Progenitor cell of endocrine pancreas (in vitro differentiated cells): ENCODE measurements around the gene EVA1C. TPM values are rescaled to one million over a fixed set of nuclear protein-coding genes. Genes with fewer than 3 reads are reported as not detected.

Experiments
- DNase-seq: peaks from one replicate; pipeline ENCODE4 v3.0.0; 2021; ENCODE audit warnings: low spot score; ENCODE audit not compliant: unreplicated experiment
- H3K27ac Mint-ChIP-seq: 2 replicates; pipeline ENCODE4 v1.8.0; 2021; ENCODE audit warnings: mild to moderate bottlenecking, moderate library complexity, mixed read lengths
- H3K27me3 Mint-ChIP-seq: 2 replicates; pipeline ENCODE4 v1.8.0; 2021; ENCODE audit warnings: mixed read lengths
- H3K36me3 Mint-ChIP-seq: 2 replicates; pipeline ENCODE4 v1.8.0; 2022; ENCODE audit warnings: mixed read lengths; ENCODE audit not compliant: insufficient read depth
- H3K4me1 Mint-ChIP-seq: 2 replicates; pipeline ENCODE4 v1.8.0; 2021; ENCODE audit warnings: low read depth, mixed read lengths
- H3K4me3 Mint-ChIP-seq: 2 replicates; pipeline ENCODE4 v1.8.0; 2021; ENCODE audit warnings: low read depth, mild to moderate bottlenecking, moderate library complexity, mixed read lengths
- H3K9me3 Mint-ChIP-seq: 2 replicates; pipeline ENCODE4 v1.8.0; 2021; ENCODE audit warnings: low read depth, mixed read lengths
- CTCF ChIP-seq: fragments of 200-600 bp; sonication (generic); IDR thresholded peaks from one replicate; pipeline ENCODE4 v1.5.0; 2021; ENCODE audit warnings: antibody characterized with exemption, mild to moderate bottlenecking; ENCODE audit not compliant: unreplicated experiment
- total RNA-seq: library from RNA; stranded (reverse); gene quantifications from 2 replicates; pipeline ENCODE4 v1.2.1, GENCODE V29; 2021

EVA1C gene
- total RNA-seq, 1 donor from 2014 or later = not detected

GRCh38 chr21:32413697-32414578, 1.4 kb downstream of the EVA1C start:
- Mint-ChIP-seq H3K4me3 (peak overlapping the region; percentile 72), H3K36me3 (no peaks in the 10 kb centered on the region), H3K27me3 (peaks cover 59% of the 10 kb centered on the region), H3K9me3 (no peaks in the 10 kb centered on the region), H3K27ac (no peak overlapping the region), H3K4me1 (peaks cover 28% of the 10 kb centered on the region)
- no peak for DNase-seq
- no peak for TF ChIP-seq CTCF

- peaks cover 50% of the 10 kb centered on the region for H3K27me3 Mint-ChIP-seq
- TF ChIP-seq CTCF = peak; percentile 17
- H3K4me1 Mint-ChIP-seq = peaks cover 28% of the 10 kb centered on the region
- DNase-seq = no peak
- H3K9me3 Mint-ChIP-seq = no peaks in the 10 kb centered on the region
- no peak overlapping the region for H3K27ac Mint-ChIP-seq
- no peaks in the 10 kb centered on the region for H3K36me3 Mint-ChIP-seq
- H3K4me3 Mint-ChIP-seq = no peak overlapping the region
Observed at GRCh38 chr21:32414579-32415358, 2.3 kb downstream of the EVA1C start.

- TF ChIP-seq CTCF = no peak
- Mint-ChIP-seq H3K27me3 (peaks cover 41% of the 10 kb centered on the region), H3K36me3 (no peaks in the 10 kb centered on the region), H3K27ac (no peak overlapping the region), H3K9me3 (no peaks in the 10 kb centered on the region), H3K4me3 (no peak overlapping the region), H3K4me1 (peaks cover 28% of the 10 kb centered on the region)
- DNase-seq = no peak
Observed at GRCh38 chr21:32415451-32416398, 3.2 kb downstream of the EVA1C start.

GRCh38 chr21:32418146-32418545, 5.6 kb downstream of the EVA1C start:
- H3K36me3 Mint-ChIP-seq = peaks cover 3% of the 10 kb centered on the region

More at GRCh38 chr21:32418146-32418545, 5.6 kb downstream of the EVA1C start:
- TF ChIP-seq CTCF = no peak
- Mint-ChIP-seq H3K27me3 (peaks cover 24% of the 10 kb centered on the region), H3K4me3 (no peak overlapping the region), H3K27ac (no peak overlapping the region), H3K9me3 (peaks cover 7% of the 10 kb centered on the region), H3K4me1 (peaks cover 22% of the 10 kb centered on the region)
- DNase-seq = no peak
